Panc1 (cell line): ENCODE data around the gene TSPYL4. TPM values are rescaled to one million over a fixed set of nuclear protein-coding genes. Genes with fewer than 3 reads are reported as not detected.

Experiments used
- ATAC-seq: fragments of 200-7000 bp; cut with Tn5 transposase; 2 replicates; pipeline ENCODE4 v1.9.1; 2020; ENCODE audit warnings: mild to moderate bottlenecking, moderate library complexity
- BruUV-seq: library from RNA; stranded (reverse); fragments of 400-500 nt; replicated peaks from 2 replicates; lab custom pipeline; 2021; lab: Mats Ljungman, UMichigan
- CTCF ChIA-PET: fragments of 300-600 bp; sonication (Branson Sonifier 250); formaldehyde crosslinking; loops from one replicate; lab custom pipeline; 2022; ENCODE audit warnings: antibody characterized with exemption; lab: Charles Lee
- POLR2A ChIA-PET: fragments of 300-600 bp; sonication (Branson Sonifier 250); formaldehyde crosslinking; loops from one replicate; lab custom pipeline; 2022; ENCODE audit warnings: antibody characterized with exemption; lab: Charles Lee
- DNase-seq: peaks from one replicate; pipeline ENCODE4 v3.0.0-alpha.2; 2010; ENCODE audit warnings: low read depth, low spot score
- H3K27ac ChIP-seq: 2 replicates; pipeline ENCODE4 v1.5.1; 2011; ENCODE audit warnings: mild to moderate bottlenecking, low read length, inconsistent platforms
- H3K27me3 ChIP-seq: fragments of 200-500 bp; sonication (Bioruptor generic); 2 replicates; pipeline ENCODE4 v1.6.0; 2014; ENCODE audit warnings: low read length, inconsistent platforms; ENCODE audit not compliant: control insufficient read depth, insufficient read depth
- H3K36me3 ChIP-seq: fragments of 200-500 bp; sonication (Bioruptor generic); 2 replicates; pipeline ENCODE4 v1.5.1; 2014; ENCODE audit warnings: inconsistent platforms, mild to moderate bottlenecking, low read length, moderate library complexity; ENCODE audit not compliant: control insufficient read depth, insufficient read depth
- H3K4me1 ChIP-seq: 2 replicates; pipeline ENCODE4 v1.5.1; 2011; ENCODE audit warnings: inconsistent platforms, mild to moderate bottlenecking, low read length, moderate library complexity; ENCODE audit not compliant: control insufficient read depth, insufficient read depth
- H3K4me3 ChIP-seq, 2 experiments: 2 replicates each; pipeline ENCODE4 v1.5.1; 2011 to 2012; ENCODE audit warnings: low read depth in 2 of 2, low read length in 2 of 2, mild to moderate bottlenecking in 2 of 2, inconsistent platforms in 1 of 2, moderate library complexity in 1 of 2
- H3K9me3 ChIP-seq: fragments of 200-500 bp; sonication (Bioruptor generic); 2 replicates; pipeline ENCODE4 v1.5.1; 2014; ENCODE audit warnings: low read depth, mild to moderate bottlenecking, inconsistent platforms, low read length, moderate library complexity; ENCODE audit not compliant: control insufficient read depth, insufficient read depth
- POLR2AphosphoS5 ChIP-seq: IDR thresholded peaks from 2 replicates; pipeline ENCODE4 v1.6.1; 2012; ENCODE audit warnings: mild to moderate bottlenecking, low read depth, low read length, moderate library complexity
- SIN3A ChIP-seq: IDR thresholded peaks from 2 replicates; pipeline ENCODE4 v1.6.1; 2012; ENCODE audit warnings: low read depth, mild to moderate bottlenecking, low read length, moderate library complexity, borderline replicate concordance; ENCODE audit not compliant: insufficient read depth
- TCF7L2 ChIP-seq: IDR thresholded peaks from 2 replicates; pipeline ENCODE4 v1.6.1; 2011; ENCODE audit warnings: mild to moderate bottlenecking, low read depth, low read length, inconsistent platforms
- in situ Hi-C: cut with HindIII; loops from 2 replicates; pipeline ENCODE4 v1.10.0; 2016; ENCODE audit warnings: low sequenced_read_pairs, low pct_unique_long_range_greater_than_20kb
- intact Hi-C: fragments of 100-400 bp; cut with micrococcal nuclease; formaldehyde crosslinking; loops from one replicate; pipeline ENCODE4 v1.10.0; 2022; ENCODE audit not compliant: unreplicated experiment
- total RNA-seq: library from RNA; stranded (reverse); gene quantifications from one replicate; pipeline ENCODE4 v1.2.1, GENCODE V29; 2021; ENCODE audit not compliant: unreplicated experiment
- TF ChIP-seq, protein P1 (sequence below), 2 experiments: IDR thresholded peaks; 2 replicates each; pipeline ENCODE4 v1.6.1; 2011 to 2012; ENCODE audit warnings: low read depth in 2 of 2, control low read depth in 1 of 2, low read length in 1 of 2, mild to moderate bottlenecking in 1 of 2, moderate library complexity in 1 of 2; ENCODE audit not compliant: insufficient read depth in 1 of 2
- TF ChIP-seq, protein P2 (sequence below): fragments of 450-650 bp; IDR thresholded peaks from 2 replicates; pipeline ENCODE4 v1.5.1; 2017; ENCODE audit warnings: mild to moderate bottlenecking

The TSPYL4 gene
- total RNA-seq, 1 experiment from 2014 or later: 7.6 TPM

DNA sequence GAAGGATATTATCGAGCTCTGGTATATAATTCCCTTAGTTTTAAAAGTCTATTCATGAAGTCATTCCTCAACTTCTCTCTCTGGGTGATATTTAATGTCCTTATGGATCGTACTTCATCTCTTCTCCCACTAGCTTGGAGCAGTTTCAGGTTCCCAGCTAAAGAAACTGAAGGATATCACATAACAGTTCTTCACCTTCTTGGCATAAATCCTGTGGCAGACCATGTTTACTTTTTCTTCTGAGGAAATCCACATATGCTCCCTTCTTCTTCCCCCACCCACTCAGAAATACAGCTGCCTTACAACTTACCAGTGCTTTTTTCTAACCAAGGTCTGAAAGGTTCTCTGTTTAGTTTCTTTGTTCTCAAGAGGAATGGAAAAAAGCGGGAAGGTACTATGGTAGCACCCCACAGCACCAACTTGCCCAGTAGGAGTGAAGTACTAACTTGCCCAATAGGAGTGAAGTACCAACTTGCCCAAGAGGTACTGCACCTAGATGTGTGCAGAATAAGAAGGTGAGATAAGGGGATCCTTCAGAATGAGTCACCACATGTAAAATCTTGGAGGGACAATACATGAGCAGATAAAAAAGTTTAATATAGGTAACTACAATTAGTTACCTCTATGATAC, 53.1 kb downstream of the TSPYL4 start:
- CTCF ChIA-PET: no interaction called here
- no peak for ATAC-seq
- in situ Hi-C loops: no loop called here
- no TSS peak for BruUV-seq
- no peak for DNase-seq
- H3K36me3 ChIP-seq: no peaks in the 10 kb centered on the region
- POLR2A ChIA-PET: no interaction called here
- TF ChIP-seq, protein P1, sequence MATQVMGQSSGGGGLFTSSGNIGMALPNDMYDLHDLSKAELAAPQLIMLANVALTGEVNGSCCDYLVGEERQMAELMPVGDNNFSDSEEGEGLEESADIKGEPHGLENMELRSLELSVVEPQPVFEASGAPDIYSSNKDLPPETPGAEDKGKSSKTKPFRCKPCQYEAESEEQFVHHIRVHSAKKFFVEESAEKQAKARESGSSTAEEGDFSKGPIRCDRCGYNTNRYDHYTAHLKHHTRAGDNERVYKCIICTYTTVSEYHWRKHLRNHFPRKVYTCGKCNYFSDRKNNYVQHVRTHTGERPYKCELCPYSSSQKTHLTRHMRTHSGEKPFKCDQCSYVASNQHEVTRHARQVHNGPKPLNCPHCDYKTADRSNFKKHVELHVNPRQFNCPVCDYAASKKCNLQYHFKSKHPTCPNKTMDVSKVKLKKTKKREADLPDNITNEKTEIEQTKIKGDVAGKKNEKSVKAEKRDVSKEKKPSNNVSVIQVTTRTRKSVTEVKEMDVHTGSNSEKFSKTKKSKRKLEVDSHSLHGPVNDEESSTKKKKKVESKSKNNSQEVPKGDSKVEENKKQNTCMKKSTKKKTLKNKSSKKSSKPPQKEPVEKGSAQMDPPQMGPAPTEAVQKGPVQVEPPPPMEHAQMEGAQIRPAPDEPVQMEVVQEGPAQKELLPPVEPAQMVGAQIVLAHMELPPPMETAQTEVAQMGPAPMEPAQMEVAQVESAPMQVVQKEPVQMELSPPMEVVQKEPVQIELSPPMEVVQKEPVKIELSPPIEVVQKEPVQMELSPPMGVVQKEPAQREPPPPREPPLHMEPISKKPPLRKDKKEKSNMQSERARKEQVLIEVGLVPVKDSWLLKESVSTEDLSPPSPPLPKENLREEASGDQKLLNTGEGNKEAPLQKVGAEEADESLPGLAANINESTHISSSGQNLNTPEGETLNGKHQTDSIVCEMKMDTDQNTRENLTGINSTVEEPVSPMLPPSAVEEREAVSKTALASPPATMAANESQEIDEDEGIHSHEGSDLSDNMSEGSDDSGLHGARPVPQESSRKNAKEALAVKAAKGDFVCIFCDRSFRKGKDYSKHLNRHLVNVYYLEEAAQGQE (IDR thresholded peaks at IDR 0.05; ENCODE audit: insufficient read depth in 1 of 2, low read depth in 2 of 2, low read length in 1 of 2): no peak
- TF ChIP-seq TCF7L2 (no peak), POLR2AphosphoS5 (no peak), SIN3A (no peak)
- TF ChIP-seq, protein P2, sequence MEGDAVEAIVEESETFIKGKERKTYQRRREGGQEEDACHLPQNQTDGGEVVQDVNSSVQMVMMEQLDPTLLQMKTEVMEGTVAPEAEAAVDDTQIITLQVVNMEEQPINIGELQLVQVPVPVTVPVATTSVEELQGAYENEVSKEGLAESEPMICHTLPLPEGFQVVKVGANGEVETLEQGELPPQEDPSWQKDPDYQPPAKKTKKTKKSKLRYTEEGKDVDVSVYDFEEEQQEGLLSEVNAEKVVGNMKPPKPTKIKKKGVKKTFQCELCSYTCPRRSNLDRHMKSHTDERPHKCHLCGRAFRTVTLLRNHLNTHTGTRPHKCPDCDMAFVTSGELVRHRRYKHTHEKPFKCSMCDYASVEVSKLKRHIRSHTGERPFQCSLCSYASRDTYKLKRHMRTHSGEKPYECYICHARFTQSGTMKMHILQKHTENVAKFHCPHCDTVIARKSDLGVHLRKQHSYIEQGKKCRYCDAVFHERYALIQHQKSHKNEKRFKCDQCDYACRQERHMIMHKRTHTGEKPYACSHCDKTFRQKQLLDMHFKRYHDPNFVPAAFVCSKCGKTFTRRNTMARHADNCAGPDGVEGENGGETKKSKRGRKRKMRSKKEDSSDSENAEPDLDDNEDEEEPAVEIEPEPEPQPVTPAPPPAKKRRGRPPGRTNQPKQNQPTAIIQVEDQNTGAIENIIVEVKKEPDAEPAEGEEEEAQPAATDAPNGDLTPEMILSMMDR: no peak
- intact Hi-C loops: no loop called here
- no peaks in the 10 kb centered on the region for H3K27me3 ChIP-seq
- no peaks in the 10 kb centered on the region for H3K9me3 ChIP-seq
- no peak overlapping the region for H3K27ac ChIP-seq
- H3K4me1 ChIP-seq: no peaks in the 10 kb centered on the region
- H3K4me3 ChIP-seq: no peak overlapping the region

Other genes with a start within 250 kb of the TSPYL4 start
- gene FRK, start 193.2 kb downstream of the TSPYL4 start, total RNA-seq: 2.5 TPM
- 79.1 TPM for gene NT5DC1, start 153.2 kb downstream of the TSPYL4 start, total RNA-seq
- gene COL10A1, start 127.9 kb downstream of the TSPYL4 start, total RNA-seq: not detected
- gene TSPYL1, start 25.9 kb upstream of the TSPYL4 start, total RNA-seq: 103 TPM
- 5.4 TPM for gene DSE, start 116.9 kb upstream of the TSPYL4 start, total RNA-seq
- gene CALHM6, start 207.3 kb upstream of the TSPYL4 start, total RNA-seq: not detected